Osteoblast (primary cell): ENCODE measurements around the gene PI4KA. TPM values are rescaled to one million over a fixed set of nuclear protein-coding genes. Genes with fewer than 3 reads are reported as not detected.

Source experiments
- DNase-seq: peaks from one replicate; pipeline ENCODE4 v3.0.0; 2011; ENCODE audit warnings: low spot score, mixed read lengths; ENCODE audit not compliant: insufficient read length; ENCODE audit errors: missing footprints
- H2AFZ ChIP-seq: 2 replicates; pipeline ENCODE4 v1.6.0; 2011; ENCODE audit warnings: mild to moderate bottlenecking, low read length
- H3K27ac ChIP-seq: 2 replicates; pipeline ENCODE4 v1.5.1; 2011; ENCODE audit warnings: mild to moderate bottlenecking, low read depth, low read length, moderate library complexity
- H3K27me3 ChIP-seq: 2 replicates; pipeline ENCODE4 v1.6.0; 2012; ENCODE audit warnings: mild to moderate bottlenecking, control low read depth, inconsistent platforms, low read length, moderate library complexity; ENCODE audit not compliant: insufficient read depth
- H3K36me3 ChIP-seq: 2 replicates; pipeline ENCODE4 v1.5.1; 2011; ENCODE audit warnings: mild to moderate bottlenecking, low read length, control low read depth, moderate library complexity; ENCODE audit not compliant: insufficient read depth
- H3K4me1 ChIP-seq: 2 replicates; pipeline ENCODE4 v1.5.1; 2011; ENCODE audit warnings: mild to moderate bottlenecking, low read length, control low read depth, moderate library complexity; ENCODE audit not compliant: insufficient read depth
- H3K4me2 ChIP-seq: 2 replicates; pipeline ENCODE4 v1.6.0; 2011; ENCODE audit warnings: mild to moderate bottlenecking, low read length; ENCODE audit not compliant: insufficient read depth
- H3K4me3 ChIP-seq: fragments of 200-600 bp; sonication (generic); 3 replicates; pipeline ENCODE4 v1.5.1; 2012; ENCODE audit warnings: mild to moderate bottlenecking, low read length, inconsistent platforms; ENCODE audit not compliant: insufficient read depth
- H3K79me2 ChIP-seq: 2 replicates; pipeline ENCODE4 v1.6.0; 2012; ENCODE audit warnings: mild to moderate bottlenecking, low read length, control low read depth, inconsistent platforms; ENCODE audit not compliant: insufficient read depth
- H3K9me3 ChIP-seq: 2 replicates; pipeline ENCODE4 v1.5.1; 2011; ENCODE audit warnings: low read depth, low read length, control low read depth
- H4K20me1 ChIP-seq: 2 replicates; pipeline ENCODE4 v1.6.0; 2012; ENCODE audit warnings: mild to moderate bottlenecking, low read length, control low read depth; ENCODE audit not compliant: insufficient read depth
- total RNA-seq: library from RNA; depleted of rRNA; stranded (reverse); fragments of >200 nt; gene quantifications from 2 replicates; pipeline ENCODE4 v1.2.3, GENCODE V29; 2012
- TF ChIP-seq, protein P1 (sequence below): IDR thresholded peaks from 2 replicates; pipeline ENCODE4 v1.5.1; 2011; ENCODE audit warnings: mild to moderate bottlenecking, low read depth, low read length, moderate library complexity; ENCODE audit errors: extremely low read depth

PI4KA gene
- total RNA-seq, 1 donor = 61.9 TPM

- Histone ChIP-seq H3K9me3 (no peaks in the 10 kb centered on the region), H3K4me2 (no peak overlapping the region), H2AFZ (no peak overlapping the region), H4K20me1 (peaks cover 51% of the 10 kb centered on the region), H3K4me1 (no peaks in the 10 kb centered on the region), H3K4me3 (no peak overlapping the region), H3K36me3 (no peaks in the 10 kb centered on the region), H3K27ac (no peak overlapping the region), H3K27me3 (no peaks in the 10 kb centered on the region), H3K79me2 (peaks cover 85% of the 10 kb centered on the region)
- no peak for DNase-seq
- TF ChIP-seq, protein P1, sequence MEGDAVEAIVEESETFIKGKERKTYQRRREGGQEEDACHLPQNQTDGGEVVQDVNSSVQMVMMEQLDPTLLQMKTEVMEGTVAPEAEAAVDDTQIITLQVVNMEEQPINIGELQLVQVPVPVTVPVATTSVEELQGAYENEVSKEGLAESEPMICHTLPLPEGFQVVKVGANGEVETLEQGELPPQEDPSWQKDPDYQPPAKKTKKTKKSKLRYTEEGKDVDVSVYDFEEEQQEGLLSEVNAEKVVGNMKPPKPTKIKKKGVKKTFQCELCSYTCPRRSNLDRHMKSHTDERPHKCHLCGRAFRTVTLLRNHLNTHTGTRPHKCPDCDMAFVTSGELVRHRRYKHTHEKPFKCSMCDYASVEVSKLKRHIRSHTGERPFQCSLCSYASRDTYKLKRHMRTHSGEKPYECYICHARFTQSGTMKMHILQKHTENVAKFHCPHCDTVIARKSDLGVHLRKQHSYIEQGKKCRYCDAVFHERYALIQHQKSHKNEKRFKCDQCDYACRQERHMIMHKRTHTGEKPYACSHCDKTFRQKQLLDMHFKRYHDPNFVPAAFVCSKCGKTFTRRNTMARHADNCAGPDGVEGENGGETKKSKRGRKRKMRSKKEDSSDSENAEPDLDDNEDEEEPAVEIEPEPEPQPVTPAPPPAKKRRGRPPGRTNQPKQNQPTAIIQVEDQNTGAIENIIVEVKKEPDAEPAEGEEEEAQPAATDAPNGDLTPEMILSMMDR = no peak
These were observed 14.3 kb downstream of the PI4KA start for GRCh38 chr22:20844055-20845037.

- Histone ChIP-seq H3K27me3 (no peaks in the 10 kb centered on the region), H3K79me2 (peaks cover 85% of the 10 kb centered on the region), H3K4me2 (no peak overlapping the region), H4K20me1 (peaks cover 46% of the 10 kb centered on the region), H2AFZ (no peak overlapping the region), H3K36me3 (no peaks in the 10 kb centered on the region), H3K9me3 (no peaks in the 10 kb centered on the region), H3K4me3 (no peak overlapping the region), H3K27ac (no peak overlapping the region), H3K4me1 (no peaks in the 10 kb centered on the region)
- DNase-seq = no peak
- TF ChIP-seq, protein P1 = no peak
These were observed 15.1 kb downstream of the PI4KA start for GRCh38 chr22:20843501-20843900.

GRCh38 chr22:20840646-20841371 lies 17.8 kb downstream of the PI4KA start:
- no peak overlapping the region for H3K4me3 ChIP-seq
- no peak overlapping the region for H2AFZ ChIP-seq
- TF ChIP-seq, protein P1 = no peak
- no peak overlapping the region for H3K4me2 ChIP-seq
- H3K9me3 ChIP-seq = no peaks in the 10 kb centered on the region
- DNase-seq = no peak
- no peak overlapping the region for H3K27ac ChIP-seq
- peaks cover 84% of the 10 kb centered on the region for H3K79me2 ChIP-seq
- H4K20me1 ChIP-seq = peaks cover 50% of the 10 kb centered on the region
- no peaks in the 10 kb centered on the region for H3K36me3 ChIP-seq
- H3K4me1 ChIP-seq = no peaks in the 10 kb centered on the region
- no peaks in the 10 kb centered on the region for H3K27me3 ChIP-seq
